ENCODE measurements around the gene TRIM5.
"Not testable (repeated sequence)": the region's sequence is repeated elsewhere in the genome, so short reads cannot be mapped to it uniquely, and the experiment has no call there.

Gene TRIM5

GRCh38 chr11:5719703-5720495, 35.0 kb upstream of the TRIM5 start:
- no peak for DNase-seq (ENCODE audit: low read depth in 1 of 2, low spot score in 1 of 2)
- no peak overlapping the region for H3K27ac ChIP-seq (replicated peaks)
- H3K27me3 ChIP-seq (ENCODE audit: insufficient read depth, poor library complexity, severe bottlenecking) = peaks cover 4% of the 10 kb centered on the region
- no peak overlapping the region for H3K4me3 ChIP-seq (replicated peaks; ENCODE audit: insufficient read depth, low read length)
- TF ChIP-seq GABPA (IDR thresholded peaks at IDR 0.05; ENCODE audit: low read depth) (no peak), POLR2AphosphoS5 (IDR thresholded peaks at IDR 0.05; ENCODE audit: low read depth) (no peak), CTCF (IDR thresholded peaks at IDR 0.05; ENCODE audit: insufficient read depth, low read length) (no peak), SPI1 (IDR thresholded peaks at IDR 0.05; ENCODE audit: borderline replicate concordance, low read depth) (no peak), REST (IDR thresholded peaks at IDR 0.05; ENCODE audit: insufficient replicate concordance, low read depth) (no peak)

GRCh38 chr11:5716518-5716917, 31.6 kb upstream of the TRIM5 start:
- H3K27me3 ChIP-seq (ENCODE audit: insufficient read depth, poor library complexity, severe bottlenecking); H3K27ac ChIP-seq (replicated peaks); H3K4me3 ChIP-seq (replicated peaks; ENCODE audit: insufficient read depth, low read length); DNase-seq (ENCODE audit: low read depth in 1 of 2, low spot score in 1 of 2): not testable (repeated sequence)

- no peak for TF ChIP-seq REST (IDR thresholded peaks at IDR 0.05; ENCODE audit: insufficient replicate concordance, low read depth)
- no peak for TF ChIP-seq GABPA (IDR thresholded peaks at IDR 0.05; ENCODE audit: low read depth)
- no peak for TF ChIP-seq SPI1 (IDR thresholded peaks at IDR 0.05; ENCODE audit: borderline replicate concordance, low read depth)
- no peak for TF ChIP-seq CTCF (IDR thresholded peaks at IDR 0.05; ENCODE audit: insufficient read depth, low read length)
- no peak for TF ChIP-seq POLR2AphosphoS5 (IDR thresholded peaks at IDR 0.05; ENCODE audit: low read depth)
- H3K27ac ChIP-seq (replicated peaks) = no peak overlapping the region
Measured at GRCh38 chr11:5713695-5714094, 28.8 kb upstream of the TRIM5 start.

GRCh38 chr11:5712507-5712906, 27.6 kb upstream of the TRIM5 start:
- no peaks in the 10 kb centered on the region for H3K27me3 ChIP-seq (ENCODE audit: insufficient read depth, poor library complexity, severe bottlenecking)
- DNase-seq (ENCODE audit: low read depth in 1 of 2, low spot score in 1 of 2) = no peak
- TF ChIP-seq CTCF (IDR thresholded peaks at IDR 0.05; ENCODE audit: insufficient read depth, low read length) (no peak), SPI1 (IDR thresholded peaks at IDR 0.05; ENCODE audit: borderline replicate concordance, low read depth) (no peak), POLR2AphosphoS5 (IDR thresholded peaks at IDR 0.05; ENCODE audit: low read depth) (no peak), GABPA (IDR thresholded peaks at IDR 0.05; ENCODE audit: low read depth) (no peak), REST (IDR thresholded peaks at IDR 0.05; ENCODE audit: insufficient replicate concordance, low read depth) (no peak)
- H3K4me3 ChIP-seq (replicated peaks; ENCODE audit: insufficient read depth, low read length) = no peak overlapping the region
- H3K27ac ChIP-seq (replicated peaks) = no peak overlapping the region

More at GRCh38 chr11:5713695-5714094, 28.8 kb upstream of the TRIM5 start:
- no peak for DNase-seq (ENCODE audit: low read depth in 1 of 2, low spot score in 1 of 2)
- no peak overlapping the region for H3K4me3 ChIP-seq (replicated peaks; ENCODE audit: insufficient read depth, low read length)
- no peaks in the 10 kb centered on the region for H3K27me3 ChIP-seq (ENCODE audit: insufficient read depth, poor library complexity, severe bottlenecking)

Data from HL-60 (cell line).